Fibroblast of skin of abdomen (primary cell): ENCODE data around the gene DHX15.
"Not testable (repeated sequence)": the region's sequence is repeated elsewhere in the genome, so short reads cannot be mapped to it uniquely, and the experiment has no call there.

Experiments used
- DNase-seq: peaks from one replicate; pipeline ENCODE4 v3.0.0-alpha.2; 2013

DHX15 gene

GRCh38 chr4:24544208-24544988, 40.0 kb downstream of the DHX15 start:
- DNase-seq, result no peak

GRCh38 chr4:24537025-24537424, 47.3 kb downstream of the DHX15 start:
- no peak for DNase-seq

GRCh38 chr4:24535399-24535798, 49.0 kb downstream of the DHX15 start:
- DNase-seq, result no peak

GRCh38 chr4:24533364-24533763, 51.0 kb downstream of the DHX15 start:
- no peak for DNase-seq

GRCh38 chr4:24529555-24529954, 54.8 kb downstream of the DHX15 start:
- DNase-seq, result no peak

GRCh38 chr4:24527371-24527770, 57.0 kb downstream of the DHX15 start:
- no peak for DNase-seq

GRCh38 chr4:24521544-24521943, 62.8 kb downstream of the DHX15 start:
- DNase-seq, result no peak

GRCh38 chr4:24519649-24520048, 64.7 kb downstream of the DHX15 start:
- DNase-seq, result no peak

- no peak for DNase-seq
These were observed 66.7 kb downstream of the DHX15 start for GRCh38 chr4:24517676-24518075.

- no peak for DNase-seq
These were observed 67.4 kb downstream of the DHX15 start for GRCh38 chr4:24516926-24517325.

GRCh38 chr4:24515698-24516097, 68.7 kb downstream of the DHX15 start:
- DNase-seq, result no peak

GRCh38 chr4:24514808-24515207, 69.5 kb downstream of the DHX15 start:
- DNase-seq, result no peak

- no peak for DNase-seq
These were observed 70.6 kb downstream of the DHX15 start for GRCh38 chr4:24513718-24514117.

GRCh38 chr4:24511371-24512063, 72.8 kb downstream of the DHX15 start:
- DNase-seq, result peak; percentile 31

- DNase-seq, result no peak
These were observed 74.3 kb downstream of the DHX15 start for GRCh38 chr4:24510091-24510490.

- DNase-seq, result no peak
These were observed 75.8 kb downstream of the DHX15 start for GRCh38 chr4:24508541-24508940.

GRCh38 chr4:24507439-24507838, 76.9 kb downstream of the DHX15 start:
- no peak for DNase-seq

GRCh38 chr4:24503090-24503489, 81.3 kb downstream of the DHX15 start:
- not testable (repeated sequence) for DNase-seq

- DNase-seq, result no peak
These were observed 87.1 kb downstream of the DHX15 start for GRCh38 chr4:24497221-24497620.

- DNase-seq, result no peak
These were observed 87.8 kb downstream of the DHX15 start for GRCh38 chr4:24496597-24496996.

- DNase-seq, result no peak
These were observed 89.0 kb downstream of the DHX15 start for GRCh38 chr4:24495388-24495787.

GRCh38 chr4:24489870-24490269, 94.5 kb downstream of the DHX15 start:
- no peak for DNase-seq

GRCh38 chr4:24488399-24489164, 95.8 kb downstream of the DHX15 start:
- peak; percentile 52 for DNase-seq
